HG02610 (cell line): Measurements from ENCODE around the gene PLD4.
"Not testable (repeated sequence)": the region's sequence is repeated elsewhere in the genome, so short reads cannot be mapped to it uniquely, and the experiment has no call there.

Experiments used
- ATAC-seq: cut with Tn5 transposase; IDR thresholded peaks from one replicate; pipeline ENCODE4 v1.9.1; 2021; ENCODE audit warnings: mild to moderate bottlenecking, moderate library complexity; ENCODE audit not compliant: unreplicated experiment

Gene PLD4

GRCh38 chr14:104924421-104925213 is at the start of gene PLD4:
TSS of gene PLD4 (plus strand) at chr14:104924879. CDS start at chr14:104927141, 2,262 bp downstream.
- ATAC-seq = no peak

GRCh38 chr14:104875412-104875751 is 49.3 kb upstream of the PLD4 start:
- ATAC-seq = no peak

- ATAC-seq = no peak
Measured at GRCh38 chr14:104875811-104876210, 48.9 kb upstream of the PLD4 start.

- ATAC-seq = no peak
Measured at GRCh38 chr14:104876251-104876699, 48.4 kb upstream of the PLD4 start.

- no peak for ATAC-seq
Measured at GRCh38 chr14:104877066-104877805, 47.4 kb upstream of the PLD4 start.

- no peak for ATAC-seq
Measured at GRCh38 chr14:104877806-104878550, 46.7 kb upstream of the PLD4 start.

GRCh38 chr14:104878582-104878981 is 46.1 kb upstream of the PLD4 start:
- ATAC-seq = no peak

GRCh38 chr14:104879201-104879982 is 45.3 kb upstream of the PLD4 start:
- no peak for ATAC-seq

GRCh38 chr14:104879983-104880565 is 44.6 kb upstream of the PLD4 start:
- ATAC-seq = no peak

- ATAC-seq = no peak
Measured at GRCh38 chr14:104880584-104881210, 44.0 kb upstream of the PLD4 start.

- no peak for ATAC-seq
Measured at GRCh38 chr14:104881369-104881979, 43.2 kb upstream of the PLD4 start.

- ATAC-seq = no peak
Measured at GRCh38 chr14:104882325-104882973, 42.2 kb upstream of the PLD4 start.

GRCh38 chr14:104882991-104883660 is 41.6 kb upstream of the PLD4 start:
- ATAC-seq = no peak

- no peak for ATAC-seq
Measured at GRCh38 chr14:104883681-104884361, 40.9 kb upstream of the PLD4 start.

- not testable (repeated sequence) for ATAC-seq
Measured at GRCh38 chr14:104884381-104884780, 40.3 kb upstream of the PLD4 start.

GRCh38 chr14:104885031-104885972 is 39.4 kb upstream of the PLD4 start:
- ATAC-seq = no peak
